SU-DHL-6 (cell line): ENCODE measurements around the gene DNAI4.
"Not testable (repeated sequence)": the region's sequence is repeated elsewhere in the genome, so short reads cannot be mapped to it uniquely, and the experiment has no call there.

ENCODE experiments used
- H2AFZ ChIP-seq: fragments of 200-600 bp; sonication (generic); 2 replicates; pipeline ENCODE4 v1.6.1; 2014; ENCODE audit warnings: low read depth, mild to moderate bottlenecking, moderate library complexity, mixed read lengths, antibody characterized with exemption, low read length; ENCODE audit not compliant: severe bottlenecking
- H3F3A ChIP-seq: fragments of 200-600 bp; shearing (Covaris generic); 2 replicates; pipeline ENCODE4 v1.6.0; 2016; ENCODE audit warnings: antibody characterized with exemption, mild to moderate bottlenecking; ENCODE audit not compliant: insufficient read depth
- H3K27ac ChIP-seq: fragments of 200-600 bp; sonication (generic); 2 replicates; pipeline ENCODE4 v1.5.1; 2016; ENCODE audit warnings: low read depth, mild to moderate bottlenecking, low read length, moderate library complexity, mixed read lengths
- H3K27me3 ChIP-seq: fragments of 200-600 bp; sonication (generic), shearing (Covaris generic); 2 replicates; pipeline ENCODE4 v1.6.0; 2014; ENCODE audit warnings: mild to moderate bottlenecking, low read length
- H3K36me3 ChIP-seq: fragments of 200-600 bp; sonication (generic); 2 replicates; pipeline ENCODE4 v1.6.1; 2014; ENCODE audit warnings: mild to moderate bottlenecking, low read length, mixed read lengths
- H3K4me2 ChIP-seq: fragments of 300-600, 200-600 bp; shearing (Covaris generic), sonication (generic); 2 replicates; pipeline ENCODE4 v1.6.0; 2014; ENCODE audit warnings: low read length, low read depth, mild to moderate bottlenecking; ENCODE audit not compliant: poor library complexity, severe bottlenecking
- H3K4me3 ChIP-seq: fragments of 200-600 bp; sonication (generic); 2 replicates; pipeline ENCODE4 v1.5.1; 2014; ENCODE audit warnings: antibody characterized with exemption, low read length, mild to moderate bottlenecking, mixed read lengths; ENCODE audit not compliant: insufficient read depth, poor library complexity, severe bottlenecking
- H3K79me2 ChIP-seq: fragments of 200-600 bp; sonication (generic); 2 replicates; pipeline ENCODE4 v1.6.1; 2014; ENCODE audit warnings: mild to moderate bottlenecking, low read length, moderate library complexity; ENCODE audit not compliant: insufficient read depth
- H3K9ac ChIP-seq: fragments of 200-600 bp; sonication (generic); 2 replicates; pipeline ENCODE4 v1.7.0; 2014; ENCODE audit warnings: mild to moderate bottlenecking, low read length
- H3K9me2 ChIP-seq: fragments of 200-600 bp; sonication (generic); replicated peaks from 2 replicates; pipeline ENCODE4 v1.6.1; 2014; ENCODE audit warnings: low read length; ENCODE audit not compliant: insufficient read depth
- H3K9me3 ChIP-seq: fragments of 200-600 bp; sonication (generic); 2 replicates; pipeline ENCODE4 v1.6.1; 2014; ENCODE audit warnings: low read length, mixed read lengths; ENCODE audit not compliant: insufficient read depth
- H4K20me1 ChIP-seq: fragments of 200-600 bp; sonication (generic); 2 replicates; pipeline ENCODE4 v1.6.1; 2014; ENCODE audit warnings: low read depth, mild to moderate bottlenecking, antibody characterized with exemption, low read length, moderate library complexity, mixed read lengths
- CTCF ChIP-seq: fragments of 200-600 bp; sonication (generic); IDR thresholded peaks from one replicate; pipeline ENCODE4 v1.5.1; 2017; ENCODE audit warnings: antibody characterized with exemption, mild to moderate bottlenecking, low read length, moderate library complexity; ENCODE audit not compliant: insufficient read depth, poor library complexity, severe bottlenecking
- EZH2phosphoT487 ChIP-seq: fragments of 200-600 bp; sonication (generic), shearing (Covaris generic); conservative IDR thresholded peaks from 2 replicates; pipeline ENCODE4 v1.6.1; 2018; ENCODE audit warnings: mild to moderate bottlenecking, antibody characterized with exemption, low read length, moderate library complexity, mixed read lengths

The DNAI4 gene

GRCh38 chr1:66809245-66809644 is 115.4 kb downstream of the DNAI4 start:
- Histone ChIP-seq H3K9me3 (no peaks in the 10 kb centered on the region), H3K9me2 (no peaks in the 10 kb centered on the region), H3K27me3 (no peaks in the 10 kb centered on the region), H3K9ac (no peak overlapping the region), H4K20me1 (no peaks in the 10 kb centered on the region), H3F3A (no peaks in the 10 kb centered on the region), H3K4me3 (no peak overlapping the region), H3K4me2 (no peak overlapping the region), H3K79me2 (no peaks in the 10 kb centered on the region), H3K36me3 (no peaks in the 10 kb centered on the region), H2AFZ (no peak overlapping the region), H3K27ac (no peak overlapping the region)
- TF ChIP-seq EZH2phosphoT487: no peak
- TF ChIP-seq CTCF: no peak

GRCh38 chr1:66795839-66796238 is 128.8 kb downstream of the DNAI4 start:
- not testable (repeated sequence) for H3K27me3 ChIP-seq, H3K9me2 ChIP-seq, H3K9ac ChIP-seq, H3K27ac ChIP-seq, H4K20me1 ChIP-seq, H3K4me3 ChIP-seq, H3K9me3 ChIP-seq, H2AFZ ChIP-seq, H3K4me2 ChIP-seq, H3F3A ChIP-seq, H3K36me3 ChIP-seq, H3K79me2 ChIP-seq

GRCh38 chr1:66791621-66792610 is 132.7 kb downstream of the DNAI4 start:
- no peaks in the 10 kb centered on the region for H3K36me3 ChIP-seq
- H3K27ac ChIP-seq: no peak overlapping the region

More at GRCh38 chr1:66791621-66792610, 132.7 kb downstream of the DNAI4 start:
- H3K9ac ChIP-seq: no peak overlapping the region
- no peaks in the 10 kb centered on the region for H3F3A ChIP-seq
- no peaks in the 10 kb centered on the region for H3K27me3 ChIP-seq
- no peak overlapping the region for H3K4me3 ChIP-seq
- no peak overlapping the region for H3K4me2 ChIP-seq
- H3K9me3 ChIP-seq: no peaks in the 10 kb centered on the region
- no peaks in the 10 kb centered on the region for H3K79me2 ChIP-seq
- TF ChIP-seq CTCF: no peak
- no peak for TF ChIP-seq EZH2phosphoT487
- no peaks in the 10 kb centered on the region for H4K20me1 ChIP-seq
- H2AFZ ChIP-seq: no peak overlapping the region
- H3K9me2 ChIP-seq: no peaks in the 10 kb centered on the region
